Thyroid gland (tissue), 4 donors: ENCODE measurements around the gene ROPN1.

Experiments used
- POLR2A ChIP-seq, 2 donors: fragments of 450-650 bp; IDR thresholded peaks; one replicate each; pipeline ENCODE4 v1.6.1; 2017; ENCODE audit warnings: antibody characterized with exemption in 2 of 2, mild to moderate bottlenecking in 2 of 2, moderate library complexity in 1 of 2
- TF ChIP-seq, protein P1 (sequence below), 6 experiments: fragments of 200-600 bp in 3 of 6; fragments of 450-650 bp in 3 of 6; sonication (generic) in 3 of 6; IDR thresholded peaks; one replicate each; pipeline ENCODE4 v1.5.1; 2016 to 2019; ENCODE audit warnings: antibody characterized with exemption in 6 of 6, mild to moderate bottlenecking in 2 of 6, inconsistent platforms in 1 of 6, moderate library complexity in 1 of 6

DNA sequence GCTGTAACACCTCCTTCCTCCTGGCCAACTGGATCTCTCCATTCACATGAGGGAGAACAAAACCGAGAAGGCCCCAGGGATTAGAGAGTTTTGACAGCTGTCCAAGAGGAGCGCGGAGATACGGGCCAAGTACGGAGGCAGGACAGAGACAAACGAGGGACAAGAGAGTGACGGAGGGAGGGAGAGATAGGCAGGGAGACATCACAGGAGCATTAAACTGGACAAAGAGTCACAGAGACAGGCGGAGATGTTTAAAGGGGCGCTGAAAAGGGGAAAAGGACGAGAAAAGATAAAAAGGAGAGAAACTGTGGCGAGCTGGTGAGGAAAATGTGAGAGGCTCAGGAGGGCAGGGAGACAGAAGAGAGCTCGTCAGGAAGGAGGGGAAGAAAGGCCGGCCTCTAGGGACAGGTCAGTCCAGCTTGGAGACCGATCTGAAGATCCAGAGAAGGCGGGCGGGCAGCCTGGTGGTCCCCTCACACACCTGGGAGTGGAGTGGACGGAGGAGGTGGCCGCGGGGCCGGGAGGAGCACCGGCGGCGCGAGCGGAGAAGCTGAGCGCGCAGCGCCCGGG, 40.5 kb upstream of the ROPN1 start:
- TF ChIP-seq, protein P1, sequence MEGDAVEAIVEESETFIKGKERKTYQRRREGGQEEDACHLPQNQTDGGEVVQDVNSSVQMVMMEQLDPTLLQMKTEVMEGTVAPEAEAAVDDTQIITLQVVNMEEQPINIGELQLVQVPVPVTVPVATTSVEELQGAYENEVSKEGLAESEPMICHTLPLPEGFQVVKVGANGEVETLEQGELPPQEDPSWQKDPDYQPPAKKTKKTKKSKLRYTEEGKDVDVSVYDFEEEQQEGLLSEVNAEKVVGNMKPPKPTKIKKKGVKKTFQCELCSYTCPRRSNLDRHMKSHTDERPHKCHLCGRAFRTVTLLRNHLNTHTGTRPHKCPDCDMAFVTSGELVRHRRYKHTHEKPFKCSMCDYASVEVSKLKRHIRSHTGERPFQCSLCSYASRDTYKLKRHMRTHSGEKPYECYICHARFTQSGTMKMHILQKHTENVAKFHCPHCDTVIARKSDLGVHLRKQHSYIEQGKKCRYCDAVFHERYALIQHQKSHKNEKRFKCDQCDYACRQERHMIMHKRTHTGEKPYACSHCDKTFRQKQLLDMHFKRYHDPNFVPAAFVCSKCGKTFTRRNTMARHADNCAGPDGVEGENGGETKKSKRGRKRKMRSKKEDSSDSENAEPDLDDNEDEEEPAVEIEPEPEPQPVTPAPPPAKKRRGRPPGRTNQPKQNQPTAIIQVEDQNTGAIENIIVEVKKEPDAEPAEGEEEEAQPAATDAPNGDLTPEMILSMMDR (IDR thresholded peaks at IDR 0.05), result no peak
- TF ChIP-seq POLR2A (IDR thresholded peaks at IDR 0.05), result peak in 1 of 2 donors; percentile 4
